ENCODE measurements around the gene CEP112. TPM values are rescaled to one million over a fixed set of nuclear protein-coding genes. Genes with fewer than 3 reads are reported as not detected.

CEP112 gene
- total and polyA plus RNA-seq, 2 experiments from 2014 or later = 4.0 to 4.3 TPM

GRCh38 chr17:66087073-66087472 is 104.9 kb downstream of the CEP112 start:
- H3K36me3 Mint-ChIP-seq (ENCODE audit: low read depth) = peaks cover 10% of the 10 kb centered on the region
- Histone ChIP-seq H3K4me3 (no peak overlapping the region), H3F3A (replicated peaks; ENCODE audit: low read depth) (no peaks in the 10 kb centered on the region), H3K4me2 (no peak overlapping the region), H3K79me2 (replicated peaks; ENCODE audit: insufficient read depth) (no peaks in the 10 kb centered on the region), H3K27ac (ENCODE audit: low read depth) (no peak overlapping the region), H2AFZ (no peak overlapping the region), H3K9me2 (ENCODE audit: insufficient read depth) (no peaks in the 10 kb centered on the region; the same call in 1 of the 2 replicates), H3K27me3 (ENCODE audit: insufficient read depth) (no peaks in the 10 kb centered on the region), H3K4me1 (ENCODE audit: insufficient read depth) (no peaks in the 10 kb centered on the region), H3K36me3 (ENCODE audit: insufficient read depth) (no peaks in the 10 kb centered on the region), H4K20me1 (replicated peaks; ENCODE audit: insufficient read depth) (no peaks in the 10 kb centered on the region)
- DNase-seq (ENCODE audit: low spot score) (no peak), ATAC-seq (no peak)
- peaks cover 21% of the 10 kb centered on the region for H3K9me3 Mint-ChIP-seq
- H3K27me3 Mint-ChIP-seq (ENCODE audit: insufficient read depth, low read depth, poor library complexity) = peaks cover 2% of the 10 kb centered on the region
- no peak overlapping the region for H3K4me3 Mint-ChIP-seq
- H3K4me1 Mint-ChIP-seq = peaks cover 2% of the 10 kb centered on the region; the same call in 1 of the 3 replicates
- TF ChIP-seq ZNF331 (CRISPR knock-in tag; IDR thresholded peaks at IDR 0.05; ENCODE audit: low read depth) = no peak
- no peak for TF ChIP-seq ETS1 (IDR thresholded peaks at IDR 0.05)
- TF ChIP-seq, protein P1, sequence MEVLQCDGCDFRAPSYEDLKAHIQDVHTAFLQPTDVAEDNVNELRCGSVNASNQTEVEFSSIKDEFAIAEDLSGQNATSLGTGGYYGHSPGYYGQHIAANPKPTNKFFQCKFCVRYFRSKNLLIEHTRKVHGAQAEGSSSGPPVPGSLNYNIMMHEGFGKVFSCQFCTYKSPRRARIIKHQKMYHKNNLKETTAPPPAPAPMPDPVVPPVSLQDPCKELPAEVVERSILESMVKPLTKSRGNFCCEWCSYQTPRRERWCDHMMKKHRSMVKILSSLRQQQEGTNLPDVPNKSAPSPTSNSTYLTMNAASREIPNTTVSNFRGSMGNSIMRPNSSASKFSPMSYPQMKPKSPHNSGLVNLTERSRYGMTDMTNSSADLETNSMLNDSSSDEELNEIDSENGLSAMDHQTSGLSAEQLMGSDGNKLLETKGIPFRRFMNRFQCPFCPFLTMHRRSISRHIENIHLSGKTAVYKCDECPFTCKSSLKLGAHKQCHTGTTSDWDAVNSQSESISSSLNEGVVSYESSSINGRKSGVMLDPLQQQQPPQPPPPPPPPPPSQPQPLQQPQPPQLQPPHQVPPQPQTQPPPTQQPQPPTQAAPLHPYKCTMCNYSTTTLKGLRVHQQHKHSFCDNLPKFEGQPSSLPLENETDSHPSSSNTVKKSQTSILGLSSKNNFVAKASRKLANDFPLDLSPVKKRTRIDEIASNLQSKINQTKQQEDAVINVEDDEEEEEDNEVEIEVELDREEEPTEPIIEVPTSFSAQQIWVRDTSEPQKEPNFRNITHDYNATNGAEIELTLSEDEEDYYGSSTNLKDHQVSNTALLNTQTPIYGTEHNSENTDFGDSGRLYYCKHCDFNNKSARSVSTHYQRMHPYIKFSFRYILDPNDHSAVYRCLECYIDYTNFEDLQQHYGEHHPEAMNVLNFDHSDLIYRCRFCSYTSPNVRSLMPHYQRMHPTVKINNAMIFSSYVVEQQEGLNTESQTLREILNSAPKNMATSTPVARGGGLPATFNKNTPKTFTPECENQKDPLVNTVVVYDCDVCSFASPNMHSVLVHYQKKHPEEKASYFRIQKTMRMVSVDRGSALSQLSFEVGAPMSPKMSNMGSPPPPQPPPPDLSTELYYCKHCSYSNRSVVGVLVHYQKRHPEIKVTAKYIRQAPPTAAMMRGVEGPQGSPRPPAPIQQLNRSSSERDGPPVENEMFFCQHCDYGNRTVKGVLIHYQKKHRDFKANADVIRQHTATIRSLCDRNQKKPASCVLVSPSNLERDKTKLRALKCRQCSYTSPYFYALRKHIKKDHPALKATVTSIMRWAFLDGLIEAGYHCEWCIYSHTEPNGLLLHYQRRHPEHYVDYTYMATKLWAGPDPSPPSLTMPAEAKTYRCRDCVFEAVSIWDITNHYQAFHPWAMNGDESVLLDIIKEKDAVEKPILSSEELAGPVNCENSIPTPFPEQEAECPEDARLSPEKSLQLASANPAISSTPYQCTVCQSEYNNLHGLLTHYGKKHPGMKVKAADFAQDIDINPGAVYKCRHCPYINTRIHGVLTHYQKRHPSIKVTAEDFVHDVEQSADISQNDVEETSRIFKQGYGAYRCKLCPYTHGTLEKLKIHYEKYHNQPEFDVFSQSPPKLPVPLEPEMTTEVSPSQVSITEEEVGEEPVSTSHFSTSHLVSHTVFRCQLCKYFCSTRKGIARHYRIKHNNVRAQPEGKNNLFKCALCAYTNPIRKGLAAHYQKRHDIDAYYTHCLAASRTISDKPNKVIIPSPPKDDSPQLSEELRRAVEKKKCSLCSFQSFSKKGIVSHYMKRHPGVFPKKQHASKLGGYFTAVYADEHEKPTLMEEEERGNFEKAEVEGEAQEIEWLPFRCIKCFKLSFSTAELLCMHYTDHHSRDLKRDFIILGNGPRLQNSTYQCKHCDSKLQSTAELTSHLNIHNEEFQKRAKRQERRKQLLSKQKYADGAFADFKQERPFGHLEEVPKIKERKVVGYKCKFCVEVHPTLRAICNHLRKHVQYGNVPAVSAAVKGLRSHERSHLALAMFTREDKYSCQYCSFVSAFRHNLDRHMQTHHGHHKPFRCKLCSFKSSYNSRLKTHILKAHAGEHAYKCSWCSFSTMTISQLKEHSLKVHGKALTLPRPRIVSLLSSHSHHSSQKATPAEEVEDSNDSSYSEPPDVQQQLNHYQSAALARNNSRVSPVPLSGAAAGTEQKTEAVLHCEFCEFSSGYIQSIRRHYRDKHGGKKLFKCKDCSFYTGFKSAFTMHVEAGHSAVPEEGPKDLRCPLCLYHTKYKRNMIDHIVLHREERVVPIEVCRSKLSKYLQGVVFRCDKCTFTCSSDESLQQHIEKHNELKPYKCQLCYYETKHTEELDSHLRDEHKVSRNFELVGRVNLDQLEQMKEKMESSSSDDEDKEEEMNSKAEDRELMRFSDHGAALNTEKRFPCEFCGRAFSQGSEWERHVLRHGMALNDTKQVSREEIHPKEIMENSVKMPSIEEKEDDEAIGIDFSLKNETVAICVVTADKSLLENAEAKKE (CRISPR knock-in tag; IDR thresholded peaks at IDR 0.05) = no peak
- TF ChIP-seq JUNB (IDR thresholded peaks at IDR 0.05; ENCODE audit: unreplicated experiment) = no peak
- TF ChIP-seq REST (IDR thresholded peaks at IDR 0.05; ENCODE audit: unreplicated experiment) = no peak
- TF ChIP-seq CREB1 (CRISPR knock-in tag; IDR thresholded peaks at IDR 0.05; ENCODE audit: low read depth) = no peak
- TF ChIP-seq POLR2AphosphoS5 (IDR thresholded peaks at IDR 0.05; ENCODE audit: low read depth) = no peak
- TF ChIP-seq EZH2phosphoT487 (IDR thresholded peaks at IDR 0.05; ENCODE audit: unreplicated experiment) = no peak
- TF ChIP-seq EZH2 (IDR thresholded peaks at IDR 0.05; ENCODE audit: low read depth, unreplicated experiment) = no peak
- TF ChIP-seq ZNF114 (CRISPR knock-in tag; IDR thresholded peaks at IDR 0.05) = no peak
- TF ChIP-seq NANOG (IDR thresholded peaks at IDR 0.05; ENCODE audit: borderline replicate concordance) = no peak
- no peak for TF ChIP-seq STAT1 (IDR thresholded peaks at IDR 0.05; ENCODE audit: unreplicated experiment)
- H3K27ac Mint-ChIP-seq = no peak overlapping the region
